Gastrocnemius medialis (tissue), 4 donors: Measurements from ENCODE around the gene MTR. TPM values are rescaled to one million over a fixed set of nuclear protein-coding genes. Genes with fewer than 3 reads are reported as not detected.

Source experiments
- ATAC-seq, 2 donors: fragments of 150-250 bp; one replicate each; pipeline ENCODE4 v1.9.1; 2016
- DNase-seq, 2 donors: peaks; one replicate each; pipeline ENCODE4 v3.0.0-alpha.2; 2019
- H3K27ac ChIP-seq, 4 donors: fragments of 200-600 bp; sonication (generic); 1 replicate in 1 of 4; 2 replicates in 3 of 4; pipeline ENCODE4 v1.5.1; 2016 to 2018; ENCODE audit warnings: mild to moderate bottlenecking in 2 of 4, moderate library complexity in 1 of 4
- H3K27me3 ChIP-seq, 3 donors: fragments of 200-600 bp; sonication (generic) in 2 of 3; 1 replicate in 1 of 3; 2 replicates in 2 of 3; pipeline versions ENCODE4 v1.5.1 to v1.6.0; 2016 to 2019; ENCODE audit warnings: mild to moderate bottlenecking in 1 of 3, moderate library complexity in 1 of 3
- H3K36me3 ChIP-seq, 2 donors: fragments of 200-600 bp; sonication (generic) in 1 of 2; one replicate each; pipeline ENCODE4 v1.5.1; 2017 to 2018
- H3K4me1 ChIP-seq, 2 donors: fragments of 200-600 bp; sonication (generic) in 1 of 2; one replicate each; pipeline ENCODE4 v1.5.1; 2016 to 2017; ENCODE audit warnings: mild to moderate bottlenecking in 2 of 2
- H3K4me3 ChIP-seq, 4 donors: fragments of 200-600 bp; sonication (generic) in 3 of 4; 1 replicate in 1 of 4; 2 replicates in 3 of 4; pipeline ENCODE4 v1.5.1; 2016 to 2019; ENCODE audit warnings: mild to moderate bottlenecking in 2 of 4
- H3K9me3 ChIP-seq, 3 donors: fragments of 200-600 bp; sonication (generic) in 2 of 3; 1 replicate in 1 of 3; 2 replicates in 2 of 3; pipeline ENCODE4 v1.5.1; 2016 to 2019
- CTCF ChIP-seq, 5 experiments: fragments of 450-650 bp in 3 of 5; fragments of 200-600 bp in 2 of 5; sonication (generic) in 2 of 5; IDR thresholded peaks in 4 of 5; conservative IDR thresholded peaks in 1 of 5; 1 replicate in 4 of 5; 2 replicates in 1 of 5; pipeline ENCODE4 v1.5.1; 2016 to 2019; ENCODE audit warnings: antibody characterized with exemption in 5 of 5, mild to moderate bottlenecking in 3 of 5, moderate library complexity in 3 of 5
- POLR2A ChIP-seq, 2 donors: fragments of 450-650 bp; IDR thresholded peaks; one replicate each; pipeline ENCODE4 v1.6.1; 2017; ENCODE audit warnings: antibody characterized with exemption in 2 of 2, mild to moderate bottlenecking in 2 of 2, moderate library complexity in 2 of 2
- in situ Hi-C, 4 donors: fragments of 200-750 bp; cut with MboI; loops; one replicate each; pipeline versions ENCODE4 v1.15.0 to v1.8.0; 2017; ENCODE audit warnings: low sequenced_read_pairs in 4 of 4
- intact Hi-C: fragments of 100-400 bp; cut with DNase I; formaldehyde crosslinking; loops from one replicate; pipeline ENCODE4 v1.15.1; 2023; ENCODE audit warnings: low total_unique reads
- total RNA-seq, 4 donors: library from RNA; depleted of rRNA; stranded (reverse); fragments of >200 nt; gene quantifications; one replicate each; pipeline versions ENCODE4 v1.1.0 to v1.2.3, GENCODE V29; 2016

The MTR gene
- total RNA-seq, 4 donors from 2014 or later: 23.0 to 46.3 (median 29.1) TPM

DNA sequence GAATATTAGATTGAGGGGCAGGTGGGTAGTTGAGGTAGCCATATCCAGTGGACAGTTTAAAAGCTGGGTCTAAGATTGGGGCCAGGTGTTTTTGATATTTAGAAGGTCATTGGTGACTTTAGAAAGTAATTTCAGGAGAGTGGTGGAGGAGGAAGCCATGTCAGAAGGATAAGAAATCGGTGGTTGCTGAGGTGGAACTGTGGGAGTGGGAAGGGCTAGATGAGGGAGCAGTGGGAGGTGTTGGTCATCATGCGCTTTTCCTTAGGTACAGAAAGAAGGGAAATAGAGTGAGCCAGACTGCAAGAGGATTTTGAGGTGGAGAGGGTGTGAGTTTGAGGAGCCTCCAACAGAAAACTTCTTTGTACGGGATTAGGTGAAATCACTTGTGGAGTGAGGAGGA is 7.2 kb downstream of the MTR start:
- Histone ChIP-seq H3K4me3 (no peak overlapping the region), H3K27ac (peak overlapping the region in 1 of 4 donors; percentile 4), H3K4me1 (peaks cover 48 to 52% of the 10 kb centered on the region in 2 donors), H3K27me3 (no peaks in the 10 kb centered on the region), H3K36me3 (peaks cover 5 to 16% of the 10 kb centered on the region in 2 donors), H3K9me3 (no peaks in the 10 kb centered on the region)
- in situ Hi-C loops (no loop called here), intact Hi-C loops (no loop called here)
- ATAC-seq (no peak), DNase-seq (no peak)
- TF ChIP-seq POLR2A (IDR thresholded peaks at IDR 0.05) (no peak), CTCF (IDR thresholded peaks at IDR 0.05 in 4 of 5, conservative IDR thresholded peaks at IDR 0.05 in 1 of 5) (no peak)

DNA sequence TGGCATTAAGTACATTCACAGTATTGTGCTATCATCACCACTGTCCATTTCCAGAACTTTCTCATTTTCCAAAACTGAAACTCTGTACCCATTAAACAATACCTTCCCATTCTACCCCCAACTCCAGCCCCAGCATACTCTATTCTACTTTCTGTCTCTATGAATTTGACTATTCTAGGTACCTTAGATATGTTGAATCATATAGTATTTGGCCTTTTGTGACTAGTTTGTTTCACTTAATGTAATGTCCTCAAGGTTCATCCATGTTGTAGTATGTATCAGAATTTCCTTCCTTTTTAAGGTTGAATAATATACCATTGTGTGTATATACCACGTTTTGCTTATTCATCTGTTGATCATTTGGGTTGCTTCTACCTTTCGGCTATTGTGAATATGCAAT is 11.5 kb downstream of the MTR start:
- H3K4me1 ChIP-seq: peaks cover 23 to 25% of the 10 kb centered on the region in 2 donors
- no peak for TF ChIP-seq POLR2A (IDR thresholded peaks at IDR 0.05)
- no peak for TF ChIP-seq CTCF (IDR thresholded peaks at IDR 0.05 in 4 of 5, conservative IDR thresholded peaks at IDR 0.05 in 1 of 5)
- in situ Hi-C loops: no loop called here
- H3K9me3 ChIP-seq: no peaks in the 10 kb centered on the region
- H3K27me3 ChIP-seq: no peaks in the 10 kb centered on the region
- no peak overlapping the region for H3K27ac ChIP-seq
- intact Hi-C loops: no loop called here
- ATAC-seq: no peak
- no peak for DNase-seq
- H3K36me3 ChIP-seq: peaks cover 5 to 48% of the 10 kb centered on the region in 2 donors
- H3K4me3 ChIP-seq: no peak overlapping the region

- intact Hi-C loops (no loop called here), in situ Hi-C loops (no loop called here)
- Histone ChIP-seq H3K9me3 (no peaks in the 10 kb centered on the region), H3K4me1 (peaks cover 13 to 15% of the 10 kb centered on the region in 2 donors), H3K27me3 (no peaks in the 10 kb centered on the region), H3K27ac (peak overlapping the region in 1 of 4 donors; percentile 51), H3K36me3 (peaks cover 5 to 61% of the 10 kb centered on the region in 2 donors), H3K4me3 (no peak overlapping the region)
- no peak for DNase-seq
- ATAC-seq: no peak
- TF ChIP-seq CTCF (IDR thresholded peaks at IDR 0.05 in 4 of 5, conservative IDR thresholded peaks at IDR 0.05 in 1 of 5) (no peak), POLR2A (IDR thresholded peaks at IDR 0.05) (no peak)
Observed at GRCh38 chr1:236808005-236808404, 12.9 kb downstream of the MTR start.

GRCh38 chr1:236808564-236809130 is 13.6 kb downstream of the MTR start:
- Histone ChIP-seq H3K4me3 (no peak overlapping the region), H3K36me3 (peaks cover 8 to 68% of the 10 kb centered on the region in 2 donors), H3K27me3 (no peaks in the 10 kb centered on the region), H3K4me1 (peaks cover 13 to 15% of the 10 kb centered on the region in 2 donors), H3K27ac (peak overlapping the region in 2 of 4 donors; percentile 19 to 51), H3K9me3 (no peaks in the 10 kb centered on the region)
- in situ Hi-C loops (no loop called here), intact Hi-C loops (no loop called here)
- ATAC-seq (peak in 1 of 2 donors; percentile 11), DNase-seq (no peak)
- no peak for TF ChIP-seq POLR2A (IDR thresholded peaks at IDR 0.05)
- TF ChIP-seq CTCF (IDR thresholded peaks at IDR 0.05 in 4 of 5, conservative IDR thresholded peaks at IDR 0.05 in 1 of 5): no peak

- in situ Hi-C loops (no loop called here), intact Hi-C loops (no loop called here)
- DNase-seq (peak in 1 of 2 donors; percentile 35), ATAC-seq (peak in 1 of 2 donors; percentile 39)
- Histone ChIP-seq H3K9me3 (no peaks in the 10 kb centered on the region), H3K27me3 (no peaks in the 10 kb centered on the region), H3K4me3 (no peak overlapping the region), H3K4me1 (peaks cover 13 to 15% of the 10 kb centered on the region in 2 donors), H3K27ac (peak overlapping the region in 2 of 4 donors; percentile 19 to 51), H3K36me3 (peaks cover 8 to 73% of the 10 kb centered on the region in 2 donors)
- no peak for TF ChIP-seq CTCF (IDR thresholded peaks at IDR 0.05 in 4 of 5, conservative IDR thresholded peaks at IDR 0.05 in 1 of 5)
- TF ChIP-seq POLR2A (IDR thresholded peaks at IDR 0.05): no peak
Observed at GRCh38 chr1:236809148-236809547, 14.1 kb downstream of the MTR start.
